HG02678 (cell line): Measurements from ENCODE around the gene HSPB8.

Experiments used
- ATAC-seq: cut with Tn5 transposase; IDR thresholded peaks from one replicate; pipeline ENCODE4 v1.9.1; 2021; ENCODE audit warnings: mild to moderate bottlenecking, moderate library complexity; ENCODE audit not compliant: unreplicated experiment

Gene HSPB8

GRCh38 chr12:119169150-119169549 lies 9.6 kb upstream of the HSPB8 start:
- no peak for ATAC-seq

GRCh38 chr12:119171291-119171690 lies 7.4 kb upstream of the HSPB8 start:
- ATAC-seq = no peak

DNA sequence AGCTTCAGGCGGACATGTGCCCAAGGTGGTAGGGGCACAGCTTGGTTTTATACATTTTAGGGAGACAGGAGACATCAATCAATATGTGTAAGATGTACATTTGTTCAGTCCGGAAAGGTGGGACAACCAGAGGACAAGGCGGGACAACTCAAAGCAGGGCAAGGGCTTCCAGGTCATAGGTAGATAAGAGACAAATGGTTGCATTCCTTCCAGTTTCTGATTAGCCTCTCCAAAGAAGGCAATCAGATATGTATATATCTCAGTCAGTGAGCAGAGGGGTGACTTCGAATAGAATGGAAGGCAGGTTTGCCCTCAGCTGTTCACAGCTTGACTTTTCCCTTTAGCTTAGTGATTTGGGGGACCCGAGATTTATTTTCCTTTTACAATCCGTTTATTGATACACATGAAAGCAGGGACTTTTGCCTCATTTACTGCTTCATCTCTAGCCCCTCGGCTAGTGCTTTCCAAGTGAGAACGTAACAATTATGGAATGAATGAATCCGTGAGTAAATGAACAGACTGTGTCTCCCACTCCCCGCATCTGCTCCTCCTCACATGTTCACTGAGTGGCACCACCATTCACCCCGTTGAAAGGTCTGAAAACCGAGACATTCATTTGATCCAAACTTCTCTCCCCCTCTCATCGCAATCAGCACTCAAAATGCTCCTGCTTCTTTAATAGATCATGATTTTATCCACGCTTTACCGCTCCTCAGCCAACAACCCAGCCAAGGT lies 6.9 kb upstream of the HSPB8 start:
- no peak for ATAC-seq

DNA sequence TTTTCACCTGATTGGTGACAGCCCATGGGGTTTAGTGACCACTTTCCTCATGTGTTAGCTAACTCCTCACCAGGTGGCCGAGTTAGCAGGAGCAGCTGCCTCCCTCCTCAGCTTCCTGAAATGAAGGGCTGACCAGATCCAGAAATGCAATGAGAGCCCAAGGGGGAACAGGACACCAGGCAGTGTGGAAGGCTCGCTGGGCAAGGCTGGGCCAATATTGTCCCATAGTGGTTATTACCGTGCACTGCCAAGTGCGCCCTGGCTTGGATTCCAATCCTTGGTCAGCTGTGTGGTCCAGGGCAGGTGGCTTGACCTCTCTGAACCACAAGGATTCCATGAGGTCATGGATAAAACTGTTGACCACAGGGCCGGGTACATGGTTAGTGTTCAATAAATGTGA lies 3.6 kb upstream of the HSPB8 start:
- ATAC-seq = no peak

GRCh38 chr12:119176267-119177055 lies 2.3 kb upstream of the HSPB8 start:
- ATAC-seq = no peak

DNA sequence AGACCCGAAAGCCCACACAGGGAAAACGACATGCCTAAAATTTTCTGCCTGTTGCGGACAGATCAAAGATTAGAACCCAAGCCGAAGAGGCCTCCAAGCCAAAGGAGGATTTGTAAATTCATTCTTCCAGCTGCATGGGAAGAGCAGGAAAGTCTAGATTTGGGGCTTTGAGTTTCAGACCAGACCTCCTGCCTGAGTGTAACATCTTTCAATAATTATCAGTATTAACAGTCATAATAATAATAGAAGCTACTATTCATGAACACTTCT lies 1.7 kb upstream of the HSPB8 start:
- no peak for ATAC-seq

DNA sequence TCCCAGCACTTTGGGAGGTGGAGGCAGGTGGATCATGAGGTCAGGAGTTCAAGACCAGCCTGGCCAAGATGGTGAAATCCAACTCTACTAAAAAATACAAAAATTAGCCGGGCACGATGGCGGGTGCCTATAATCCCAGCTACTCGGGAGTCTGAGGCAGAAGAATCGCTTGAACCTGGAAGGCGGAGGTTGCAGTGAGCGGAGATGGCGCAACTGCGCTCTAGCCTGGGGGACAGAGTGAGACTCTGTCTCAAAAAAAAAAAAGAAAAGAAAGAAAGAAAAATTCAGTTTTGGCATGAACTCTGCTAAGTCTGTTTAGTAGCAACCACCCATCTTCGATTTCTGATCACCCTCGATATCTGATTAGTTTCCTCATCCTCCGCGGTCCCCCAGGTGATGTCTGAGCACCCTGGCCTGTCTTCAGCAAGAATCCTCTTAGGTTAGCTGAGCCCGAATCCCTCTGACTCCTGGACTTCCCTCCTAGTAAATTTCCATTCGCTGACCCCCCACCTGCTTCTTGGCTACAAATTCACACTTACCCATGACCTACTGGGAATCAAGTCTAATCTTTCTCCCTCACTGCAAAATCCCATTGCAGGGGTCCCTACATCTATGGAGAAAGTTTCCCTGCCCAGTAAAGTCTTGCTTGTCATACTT lies 879 bp upstream of the HSPB8 start:
- no peak for ATAC-seq

DNA sequence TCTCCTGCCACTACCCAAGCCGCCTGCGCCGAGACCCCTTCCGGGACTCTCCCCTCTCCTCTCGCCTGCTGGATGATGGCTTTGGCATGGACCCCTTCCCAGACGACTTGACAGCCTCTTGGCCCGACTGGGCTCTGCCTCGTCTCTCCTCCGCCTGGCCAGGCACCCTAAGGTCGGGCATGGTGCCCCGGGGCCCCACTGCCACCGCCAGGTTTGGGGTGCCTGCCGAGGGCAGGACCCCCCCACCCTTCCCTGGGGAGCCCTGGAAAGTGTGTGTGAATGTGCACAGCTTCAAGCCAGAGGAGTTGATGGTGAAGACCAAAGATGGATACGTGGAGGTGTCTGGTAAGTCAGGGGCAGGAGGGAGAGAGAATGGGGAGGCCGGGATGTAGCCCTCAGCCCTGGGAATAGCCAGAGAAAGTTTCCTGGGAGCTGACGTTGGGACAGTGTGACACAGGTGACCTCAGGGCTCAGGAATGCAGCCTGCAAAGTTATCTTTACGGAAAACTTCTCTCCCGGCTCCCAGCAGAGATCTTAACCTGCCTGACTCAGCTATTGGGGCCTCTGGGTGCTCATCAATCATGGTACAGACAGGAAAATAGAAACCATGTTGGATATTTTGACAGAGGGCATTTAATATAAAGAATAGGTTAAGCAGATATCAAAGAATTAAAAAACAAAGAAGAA lies 747 bp downstream of the HSPB8 start:
- ATAC-seq = no peak

- no peak for ATAC-seq
Measured at GRCh38 chr12:119180380-119181040, 1.8 kb downstream of the HSPB8 start.

DNA sequence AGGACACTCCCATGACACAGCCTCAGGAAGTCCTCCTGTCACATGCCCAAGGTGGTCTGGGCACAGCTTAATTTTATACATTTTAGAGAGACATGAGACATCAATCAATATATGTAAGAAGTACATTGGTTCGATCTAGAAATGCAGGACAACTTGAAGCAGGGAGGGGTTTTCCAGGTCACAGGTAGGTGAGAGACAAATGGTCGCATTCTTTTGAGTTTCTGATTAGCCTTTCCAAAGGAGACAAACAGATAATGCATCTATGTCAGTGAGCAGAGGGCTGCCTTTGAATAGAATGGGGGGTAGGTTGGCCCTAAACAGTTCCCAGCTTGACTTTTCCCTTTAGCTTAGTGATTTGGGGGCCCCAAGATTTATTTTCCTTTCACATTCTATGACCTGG lies 2.5 kb downstream of the HSPB8 start:
- ATAC-seq = no peak

- ATAC-seq = no peak
Measured at GRCh38 chr12:119181944-119182343, 3.2 kb downstream of the HSPB8 start.

- ATAC-seq = no peak
Measured at GRCh38 chr12:119182701-119183493, 4.2 kb downstream of the HSPB8 start.

DNA sequence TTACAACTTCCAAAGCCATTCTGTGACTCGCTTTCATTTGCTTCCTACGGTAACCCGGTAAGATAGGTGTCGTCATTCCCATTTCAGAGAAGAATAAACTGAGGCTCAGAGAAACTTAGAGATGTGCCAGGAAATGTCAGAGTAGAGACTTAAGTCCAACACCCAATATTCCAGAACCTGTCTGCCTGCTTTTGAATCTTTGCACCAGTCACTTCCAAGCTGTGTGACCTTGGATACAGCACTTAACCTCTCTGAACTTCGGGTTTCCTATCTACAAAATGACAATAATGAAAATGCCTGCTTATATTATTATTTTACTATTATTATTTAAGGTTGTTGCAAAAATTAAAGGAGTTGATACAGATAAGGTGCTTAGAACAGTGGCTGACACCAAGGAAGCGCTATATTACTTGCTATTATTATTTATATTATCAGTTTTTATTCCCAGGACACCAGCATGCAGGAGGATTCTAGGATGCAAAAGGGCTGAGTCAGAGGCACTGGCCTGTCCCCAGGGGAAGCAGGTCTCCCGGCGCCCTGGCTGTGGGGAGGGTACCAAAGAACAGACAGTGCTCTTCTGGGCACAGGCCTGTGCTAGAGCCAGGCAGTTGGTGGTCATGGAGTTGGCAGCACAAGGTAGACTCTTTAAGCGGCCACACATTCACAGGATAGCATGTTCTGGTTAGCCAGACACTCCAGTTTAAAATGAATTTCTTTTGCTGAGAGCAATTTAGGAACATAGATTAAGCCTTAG lies 5.4 kb downstream of the HSPB8 start:
- no peak for ATAC-seq

- no peak for ATAC-seq
Measured at GRCh38 chr12:119195256-119195655, 16.5 kb downstream of the HSPB8 start.

- no peak for ATAC-seq
Measured at GRCh38 chr12:119198440-119198839, 19.7 kb downstream of the HSPB8 start.

GRCh38 chr12:119200601-119201000 lies 21.9 kb downstream of the HSPB8 start:
- no peak for ATAC-seq

DNA sequence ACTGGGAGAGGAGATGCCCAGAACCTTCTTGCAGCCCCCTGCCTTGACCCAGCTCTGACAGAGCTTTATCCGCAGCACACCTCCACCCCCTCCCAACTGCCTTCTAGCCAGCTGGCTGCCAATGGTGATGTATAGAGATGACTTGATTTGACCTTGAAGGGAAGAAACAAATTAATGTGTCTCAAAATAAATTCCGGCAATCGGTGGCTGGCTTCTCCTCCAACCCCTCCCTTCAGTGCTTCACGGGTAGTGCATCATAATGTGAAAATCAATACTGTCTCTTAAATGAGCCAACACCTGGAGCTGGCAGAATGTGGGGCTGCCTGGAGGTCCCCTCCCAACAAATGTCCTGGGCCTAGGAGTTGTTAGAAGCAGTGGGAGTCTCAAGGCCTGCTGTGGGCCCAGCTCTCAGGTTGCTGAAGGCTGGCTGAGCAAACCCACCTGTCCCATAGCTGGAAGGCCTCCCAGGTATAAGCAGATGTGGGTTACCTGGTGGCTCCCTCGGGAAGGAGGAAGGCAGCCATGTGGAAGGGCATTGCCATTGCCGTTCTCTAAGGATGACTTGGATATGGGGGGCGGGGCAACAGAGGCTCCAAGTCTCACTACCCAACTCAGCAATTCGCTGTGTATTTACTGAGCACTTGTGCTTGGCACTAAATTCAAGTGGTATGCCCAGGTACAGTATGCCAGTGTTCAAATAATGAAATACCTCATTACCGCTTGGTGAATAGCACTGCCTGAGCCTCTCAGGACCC lies 23.2 kb downstream of the HSPB8 start:
- no peak for ATAC-seq

DNA sequence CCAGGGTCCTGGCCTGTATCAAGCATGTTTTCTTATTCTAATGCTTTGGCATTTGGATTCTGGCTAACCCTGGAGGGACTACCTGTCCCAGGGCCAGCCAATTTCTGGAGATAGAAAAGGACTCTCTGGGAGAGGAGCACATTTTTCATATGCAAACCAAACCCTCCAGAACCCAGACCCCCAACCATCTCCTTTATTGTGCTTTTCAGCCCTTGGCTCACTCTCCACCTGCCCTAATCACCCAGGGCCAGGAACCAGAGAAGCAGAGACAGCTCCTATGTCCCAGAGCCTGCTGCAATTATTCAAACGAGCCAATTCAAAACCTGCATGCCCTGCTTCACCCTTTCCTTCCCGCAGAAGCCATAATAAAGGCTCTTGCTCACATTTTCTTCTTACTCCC lies 23.8 kb downstream of the HSPB8 start:
- ATAC-seq = no peak

GRCh38 chr12:119204131-119204530 lies 25.4 kb downstream of the HSPB8 start:
- no peak for ATAC-seq
